Neural progenitor cell (in vitro differentiated cells): ENCODE data around the gene RAD51AP2.

Source experiments
- CTCF ChIP-seq: fragments of 200-600 bp; sonication (generic); IDR thresholded peaks from 2 replicates; pipeline ENCODE4 v1.5.1; 2017; ENCODE audit warnings: antibody characterized with exemption, mild to moderate bottlenecking
- EZH2 ChIP-seq: fragments of 200-600 bp; sonication (generic); IDR thresholded peaks from 2 replicates; pipeline ENCODE4 v1.6.1; 2017; ENCODE audit warnings: antibody characterized with exemption, mild to moderate bottlenecking, moderate library complexity
- EZH2phosphoT487 ChIP-seq: fragments of 200-600 bp; sonication (generic); IDR thresholded peaks from 2 replicates; pipeline ENCODE4 v1.6.1; 2017; ENCODE audit warnings: antibody characterized with exemption

GRCh38 chr2:17476064-17476463 lies 42.2 kb downstream of the RAD51AP2 start:
- no peak for TF ChIP-seq CTCF
- no peak for TF ChIP-seq EZH2
- TF ChIP-seq EZH2phosphoT487 = no peak
